ENCODE measurements around the gene PTPRO.

DNA sequence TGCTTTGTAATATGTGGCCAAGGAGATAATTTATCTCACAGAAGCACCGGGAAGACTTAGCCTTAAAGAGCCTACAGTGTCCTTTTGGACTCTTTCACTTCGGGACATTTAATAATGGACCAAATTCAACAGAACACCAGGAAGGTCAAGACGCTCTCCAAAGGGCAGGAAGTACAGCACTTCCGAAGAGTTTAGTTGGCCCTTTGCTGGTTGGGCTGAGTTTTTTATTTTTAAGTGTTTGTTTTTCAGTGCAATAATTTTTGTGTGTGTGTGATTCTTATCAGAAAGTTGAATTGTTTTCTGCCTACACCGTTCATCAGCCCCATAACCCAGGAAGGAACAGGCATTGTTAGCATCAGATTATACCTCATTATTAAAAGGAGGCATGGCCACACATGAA lies 273.9 kb downstream of the PTPRO start:
- TF ChIP-seq POLR2A (IDR thresholded peaks at IDR 0.05; ENCODE audit: low read length) (no peak), GATA1 (IDR thresholded peaks at IDR 0.05; ENCODE audit: low read depth, low read length) (no peak)
